HCT116 (cell line): ENCODE results near the gene RELCH. TPM values are rescaled to one million over a fixed set of nuclear protein-coding genes. Genes with fewer than 3 reads are reported as not detected.

Experiments used
- ATAC-seq: fragments of 200-7000 bp; cut with Tn5 transposase; 2 replicates; pipeline ENCODE4 v1.9.1; 2020; ENCODE audit warnings: mild to moderate bottlenecking, moderate library complexity
- BruUV-seq: library from RNA; stranded (reverse); fragments of 400-500 nt; replicated peaks from 2 replicates; lab custom pipeline; 2021; lab: Mats Ljungman, UMichigan
- CTCF ChIA-PET: fragments of 300-600 bp; sonication (Branson Sonifier 250); formaldehyde crosslinking; loops from one replicate; lab custom pipeline; 2021; ENCODE audit warnings: antibody characterized with exemption; lab: Charles Lee
- POLR2A ChIA-PET: fragments of 300-600, 350-600 bp; sonication (Branson Sonifier 250); formaldehyde crosslinking; loops from one replicate; lab custom pipeline; 2021; ENCODE audit warnings: antibody characterized with exemption; lab: Charles Lee
- RAD21 ChIA-PET, 2 experiments: fragments of 300-600 bp; sonication (Branson Sonifier 250); formaldehyde crosslinking; loops; one replicate each; lab custom pipeline; 2023; ENCODE audit warnings: low total read pairs in 2 of 2; ENCODE audit not compliant: uncharacterized antibody in 2 of 2, unreplicated experiment in 2 of 2, low non-redundant PET in 1 of 2; lab: Charles Lee
- DNase-seq: peaks from one replicate; pipeline ENCODE4 v3.0.0-alpha.2; 2010; ENCODE audit warnings: low read depth, low spot score
- H2AFZ ChIP-seq: fragments of 200-600 bp; shearing (Covaris generic), sonication (generic); 2 replicates; pipeline ENCODE4 v1.6.1; 2017; ENCODE audit warnings: low read depth, mixed run types, mixed read lengths, antibody characterized with exemption, low read length; ENCODE audit not compliant: poor library complexity, severe bottlenecking
- H3K27ac ChIP-seq: 2 replicates; pipeline ENCODE4 v1.5.1; 2012; ENCODE audit warnings: low read depth, low read length
- H3K27me3 ChIP-seq: fragments of 200-600 bp; sonication (generic); 2 replicates; pipeline ENCODE4 v1.6.1; 2016; ENCODE audit warnings: mixed run types, low read length, mixed read lengths; ENCODE audit not compliant: insufficient read depth
- H3K36me3 ChIP-seq, 2 experiments: fragments of 200-500 bp in 1 of 2; fragments of 200-600 bp in 1 of 2; sonication (Bioruptor generic) in 1 of 2; sonication (generic) in 1 of 2; 2 replicates each; pipeline versions ENCODE4 v1.5.1 to v1.6.1; 2014 to 2016; ENCODE audit warnings: low read length in 2 of 2, inconsistent platforms in 1 of 2, mixed read lengths in 1 of 2, mixed run types in 1 of 2; ENCODE audit not compliant: insufficient read depth in 2 of 2, control insufficient read depth in 1 of 2
- H3K4me1 ChIP-seq, 2 experiments: fragments of 200-600 bp in 1 of 2; sonication (generic) in 1 of 2; 2 replicates each; pipeline versions ENCODE4 v1.5.1 to v1.6.1; 2012 to 2017; ENCODE audit warnings: low read length in 2 of 2, inconsistent platforms in 1 of 2, mild to moderate bottlenecking in 1 of 2, mixed read lengths in 1 of 2, mixed run types in 1 of 2, moderate library complexity in 1 of 2; ENCODE audit not compliant: insufficient read depth in 2 of 2, control insufficient read depth in 1 of 2
- H3K4me2 ChIP-seq: fragments of 200-600 bp; sonication (generic); 2 replicates; pipeline ENCODE4 v1.6.1; 2017; ENCODE audit warnings: mixed run types, low read length, mixed read lengths
- H3K4me3 ChIP-seq, 2 experiments: fragments of 200-600 bp in 1 of 2; sonication (generic) in 1 of 2; replicated peaks in 1 of 2; 2 replicates each; pipeline ENCODE4 v1.5.1; 2011 to 2016; ENCODE audit warnings: low read length in 2 of 2, control low read depth in 1 of 2, low read depth in 1 of 2, mild to moderate bottlenecking in 1 of 2, mixed read lengths in 1 of 2, mixed run types in 1 of 2
- H3K79me2 ChIP-seq: fragments of 200-600 bp; sonication (generic); 2 replicates; pipeline ENCODE4 v1.6.1; 2017; ENCODE audit warnings: mild to moderate bottlenecking, mixed run types, low read length, moderate library complexity, mixed read lengths; ENCODE audit not compliant: insufficient read depth
- H3K9ac ChIP-seq: fragments of 200-600 bp; sonication (generic); 2 replicates; pipeline ENCODE4 v1.6.1; 2016; ENCODE audit warnings: low read length, mixed read lengths
- H3K9me2 ChIP-seq: fragments of 200-600 bp; sonication (generic), shearing (Covaris generic); 2 replicates; pipeline ENCODE4 v1.6.1; 2017; ENCODE audit warnings: mixed run types, mild to moderate bottlenecking, moderate library complexity; ENCODE audit not compliant: insufficient read depth
- H3K9me3 ChIP-seq, 2 experiments: fragments of 200-500 bp in 1 of 2; fragments of 200-600 bp in 1 of 2; sonication (Bioruptor generic) in 1 of 2; sonication (generic) in 1 of 2; 2 replicates each; pipeline ENCODE4 v1.6.1; 2014 to 2017; ENCODE audit warnings: low read length in 2 of 2, mixed read lengths in 2 of 2, inconsistent platforms in 1 of 2, low read depth in 1 of 2, mild to moderate bottlenecking in 1 of 2, mixed run types in 1 of 2, moderate library complexity in 1 of 2; ENCODE audit not compliant: control insufficient read depth in 1 of 2, insufficient read depth in 1 of 2
- H4K20me1 ChIP-seq: fragments of 200-600 bp; sonication (generic), shearing (Covaris generic); 2 replicates; pipeline ENCODE4 v1.6.1; 2017; ENCODE audit warnings: mixed run types, mild to moderate bottlenecking, moderate library complexity; ENCODE audit not compliant: insufficient read depth
- ATF3 ChIP-seq: IDR thresholded peaks from 2 replicates; pipeline ENCODE4 v1.6.1; 2012
- CBX3 ChIP-seq: IDR thresholded peaks from 2 replicates; pipeline ENCODE4 v1.6.1; 2012; ENCODE audit warnings: low read depth
- CEBPB ChIP-seq: IDR thresholded peaks from 2 replicates; pipeline ENCODE4 v1.6.1; 2012; ENCODE audit warnings: low read depth
- CTCF ChIP-seq, 3 experiments: fragments of 200-600 bp in 1 of 3; sonication (generic) in 1 of 3; IDR thresholded peaks in 2 of 3; conservative IDR thresholded peaks in 1 of 3; 2 replicates each; pipeline ENCODE4 v1.5.1; 2012 to 2017; ENCODE audit warnings: low read depth in 2 of 3, low read length in 2 of 3, antibody characterized with exemption in 1 of 3, borderline replicate concordance in 1 of 3, control low read depth in 1 of 3, mild to moderate bottlenecking in 1 of 3, mixed read lengths in 1 of 3, mixed run types in 1 of 3, moderate library complexity in 1 of 3; ENCODE audit not compliant: insufficient read depth in 1 of 3
- EGR1 ChIP-seq: IDR thresholded peaks from 2 replicates; pipeline ENCODE4 v1.6.1; 2012; ENCODE audit warnings: low read depth
- ELF1 ChIP-seq: IDR thresholded peaks from 2 replicates; pipeline ENCODE4 v1.6.1; 2012; ENCODE audit warnings: low read depth, borderline replicate concordance
- EZH2 ChIP-seq: fragments of 200-600 bp; sonication (generic); IDR thresholded peaks from 2 replicates; pipeline ENCODE4 v1.6.1; 2017; ENCODE audit warnings: antibody characterized with exemption, mixed run types
- MAX ChIP-seq: IDR thresholded peaks from 2 replicates; pipeline ENCODE4 v1.6.1; 2012
- RAD21 ChIP-seq: IDR thresholded peaks from 2 replicates; pipeline ENCODE4 v1.6.1; 2012; ENCODE audit warnings: low read depth, mild to moderate bottlenecking
- REST ChIP-seq: IDR thresholded peaks from 2 replicates; pipeline ENCODE4 v1.6.1; 2012; ENCODE audit warnings: low read depth
- SIN3A ChIP-seq: IDR thresholded peaks from 2 replicates; pipeline ENCODE4 v1.6.1; 2012; ENCODE audit warnings: low read depth
- SRF ChIP-seq: IDR thresholded peaks from 2 replicates; pipeline ENCODE4 v1.6.1; 2012; ENCODE audit warnings: low read depth
- TCF7L2 ChIP-seq: IDR thresholded peaks from 2 replicates; pipeline ENCODE4 v1.7.0; 2011; ENCODE audit warnings: borderline replicate concordance, inconsistent platforms; ENCODE audit not compliant: insufficient read depth, insufficient read length; ENCODE audit errors: extremely low read depth
- ZFX ChIP-seq: fragments of 450-650 bp; IDR thresholded peaks from 2 replicates; pipeline ENCODE4 v1.6.1; 2017
- intact Hi-C: fragments of 100-400 bp; cut with micrococcal nuclease; formaldehyde crosslinking; loops from 2 replicates; pipeline ENCODE4 v1.10.0; 2022
- total RNA-seq: library from RNA; stranded (reverse); gene quantifications from one replicate; pipeline ENCODE4 v1.2.1, GENCODE V29; 2021; ENCODE audit not compliant: unreplicated experiment

Gene RELCH
- total RNA-seq, 1 experiment from 2014 or later, result 17.4 TPM

GRCh38 chr18:62330650-62331049 lies 143.6 kb downstream of the RELCH start:
- no peak overlapping the region for H3K4me3 ChIP-seq
- BruUV-seq, result no TSS peak
- ChIA-PET RAD21 (no interaction called here), POLR2A (no interaction called here), CTCF (interaction anchor here (0.8 kb wide), 1 partner anchor 15 kb away, joined by 3 read pairs; no protein-coding TSS in a partner anchor)
- H3K79me2 ChIP-seq, result no peaks in the 10 kb centered on the region
- no peaks in the 10 kb centered on the region for H3K9me3 ChIP-seq
- intact Hi-C loops, result no loop called here
- H3K36me3 ChIP-seq, result no peaks in the 10 kb centered on the region
- H2AFZ ChIP-seq, result no peak overlapping the region
- TF ChIP-seq SIN3A (no peak), MAX (no peak), RAD21 (no peak), CBX3 (no peak), CEBPB (no peak), EGR1 (no peak), ELF1 (no peak)
- H3K9ac ChIP-seq, result no peak overlapping the region
- H3K27ac ChIP-seq, result no peak overlapping the region
- H3K4me2 ChIP-seq, result no peak overlapping the region
- no peaks in the 10 kb centered on the region for H3K9me2 ChIP-seq
- DNase-seq, result no peak
- peaks cover 22% of the 10 kb centered on the region; the same call in 1 of the 2 replicates for H3K27me3 ChIP-seq
- no peak for ATAC-seq
- H4K20me1 ChIP-seq, result no peaks in the 10 kb centered on the region
- H3K4me1 ChIP-seq, result peaks cover 5 to 8% of the 10 kb centered on the region in 2 experiments; a peak in 2 of 4 replicates

- no peaks in the 10 kb centered on the region for H4K20me1 ChIP-seq
- no peak overlapping the region for H3K4me3 ChIP-seq
- H3K36me3 ChIP-seq, result no peaks in the 10 kb centered on the region
- no peak overlapping the region for H3K27ac ChIP-seq
- no peak overlapping the region for H3K4me2 ChIP-seq
- POLR2A ChIA-PET, result no interaction called here
- H3K79me2 ChIP-seq, result no peaks in the 10 kb centered on the region
- H3K4me1 ChIP-seq, result no peaks in the 10 kb centered on the region; a peak in 1 of 4 replicates
- RAD21 ChIA-PET, result no interaction called here
- no TSS peak for BruUV-seq
- no peaks in the 10 kb centered on the region for H3K9me2 ChIP-seq
- intact Hi-C loops, result no loop called here
- H2AFZ ChIP-seq, result no peak overlapping the region
- no peak overlapping the region for H3K9ac ChIP-seq
- CTCF ChIA-PET, result interaction anchor here (0.8 kb wide), 1 partner anchor 16 kb away, joined by 3 read pairs; no protein-coding TSS in a partner anchor
- H3K27me3 ChIP-seq, result peaks cover 12% of the 10 kb centered on the region; the same call in 1 of the 2 replicates
- DNase-seq, result no peak
- H3K9me3 ChIP-seq, result no peaks in the 10 kb centered on the region
- ATAC-seq, result no peak
- TF ChIP-seq RAD21, result no peak
- TF ChIP-seq TCF7L2, result no peak
- TF ChIP-seq SIN3A, result no peak
- TF ChIP-seq EZH2, result no peak
- no peak for TF ChIP-seq CTCF (IDR thresholded peaks at IDR 0.05 in 2 of 3, conservative IDR thresholded peaks at IDR 0.05 in 1 of 3; ENCODE audit: borderline replicate concordance in 1 of 3, insufficient read depth in 1 of 3, low read depth in 2 of 3, low read length in 2 of 3)
- no peak for TF ChIP-seq REST
- no peak for TF ChIP-seq CBX3
- no peak for TF ChIP-seq ATF3
- TF ChIP-seq SRF, result no peak
- no peak for TF ChIP-seq ZFX
Measured at GRCh38 chr18:62331581-62332356, 144.7 kb downstream of the RELCH start.
